SK-N-SH (cell line): ENCODE data around the gene GJC3. TPM values are rescaled to one million over a fixed set of nuclear protein-coding genes. Genes with fewer than 3 reads are reported as not detected.

Experiments
- CTCF ChIA-PET: fragments of 300-600, 350-600 bp; formaldehyde crosslinking; extraction: SDS; loops from one replicate; lab custom pipeline; 2021; lab: Yijun Ruan, JAX
- POLR2A ChIA-PET: fragments of 350-600 bp; sonication (Branson Sonifier 250); formaldehyde crosslinking; extraction: SDS; loops from one replicate; lab custom pipeline; 2020; ENCODE audit warnings: antibody characterized with exemption, inconsistent platforms; lab: Yijun Ruan, JAX
- DNase-seq: peaks from one replicate; pipeline ENCODE4 v3.0.0; 2012
- H2AFZ ChIP-seq: fragments of 200-600 bp; sonication (generic); 2 replicates; pipeline ENCODE4 v1.8.1; 2016; ENCODE audit warnings: antibody characterized with exemption, mild to moderate bottlenecking, low read depth
- H3F3A ChIP-seq: fragments of 200-600 bp; sonication (generic); replicated peaks from 2 replicates; pipeline ENCODE3; 2016; ENCODE audit warnings: antibody characterized with exemption, mild to moderate bottlenecking; ENCODE audit not compliant: insufficient read depth
- H3K27ac ChIP-seq, 2 experiments: fragments of 200-500 bp in 1 of 2; fragments of 200-600 bp in 1 of 2; sonication (Bioruptor generic) in 1 of 2; sonication (generic), shearing (Covaris generic) in 1 of 2; 2 replicates each; pipeline versions ENCODE4 v1.5.1 to v1.6.1; 2014 to 2016; ENCODE audit warnings: low read depth in 2 of 2, inconsistent platforms in 1 of 2, low read length in 1 of 2, mild to moderate bottlenecking in 1 of 2, mixed read lengths in 1 of 2
- H3K27me3 ChIP-seq: fragments of 200-600 bp; sonication (generic), shearing (Covaris generic); 2 replicates; pipeline ENCODE4 v1.6.1; 2016; ENCODE audit warnings: mixed run types; ENCODE audit not compliant: insufficient read depth
- H3K36me3 ChIP-seq, 2 experiments: fragments of 200-500 bp in 1 of 2; fragments of 200-600 bp in 1 of 2; sonication (Bioruptor generic) in 1 of 2; sonication (generic) in 1 of 2; replicated peaks in 1 of 2; 2 replicates each; pipeline versions ENCODE3 to v1.5.1; 2014 to 2016; ENCODE audit warnings: low read length in 1 of 2, mild to moderate bottlenecking in 1 of 2; ENCODE audit not compliant: insufficient read depth in 2 of 2, control insufficient read depth in 1 of 2
- H3K4me1 ChIP-seq, 2 experiments: fragments of 200-500 bp in 1 of 2; fragments of 200-600 bp in 1 of 2; sonication (Bioruptor generic) in 1 of 2; sonication (generic), shearing (Covaris generic) in 1 of 2; 2 replicates each; pipeline versions ENCODE4 v1.5.1 to v1.6.1; 2014 to 2016; ENCODE audit warnings: low read depth in 1 of 2, low read length in 1 of 2, mixed run types in 1 of 2; ENCODE audit not compliant: insufficient read depth in 2 of 2, control insufficient read depth in 1 of 2
- H3K4me2 ChIP-seq: fragments of 200-600 bp; sonication (generic), shearing (Covaris generic); 2 replicates; pipeline ENCODE4 v1.6.1; 2017; ENCODE audit warnings: mixed run types
- H3K4me3 ChIP-seq, 2 experiments: fragments of 200-500 bp in 1 of 2; fragments of 200-600 bp in 1 of 2; sonication (Bioruptor generic) in 1 of 2; sonication (generic), shearing (Covaris generic) in 1 of 2; 2 replicates each; pipeline versions ENCODE4 v1.5.1 to v1.8.1; 2014 to 2016; ENCODE audit warnings: low read depth in 2 of 2, inconsistent platforms in 1 of 2, low read length in 1 of 2, mild to moderate bottlenecking in 1 of 2, mixed read lengths in 1 of 2, moderate library complexity in 1 of 2
- H3K79me2 ChIP-seq: fragments of 200-600 bp; sonication (generic); 2 replicates; pipeline ENCODE4 v1.8.1; 2017; ENCODE audit warnings: mild to moderate bottlenecking; ENCODE audit not compliant: insufficient read depth
- H3K9ac ChIP-seq: fragments of 200-600 bp; sonication (generic); 2 replicates; pipeline ENCODE4 v1.6.1; 2017; ENCODE audit warnings: mixed run types
- H3K9me2 ChIP-seq: fragments of 200-600 bp; sonication (generic); 2 replicates; pipeline ENCODE4 v1.6.1; 2017; ENCODE audit warnings: mixed run types
- H3K9me3 ChIP-seq: fragments of 200-600 bp; sonication (generic); 2 replicates; pipeline ENCODE4 v1.6.1; 2017; ENCODE audit warnings: mixed run types, mild to moderate bottlenecking, moderate library complexity
- H4K20me1 ChIP-seq: fragments of 200-600 bp; sonication (generic); 2 replicates; pipeline ENCODE4 v1.6.1; 2017; ENCODE audit warnings: mild to moderate bottlenecking, mixed run types; ENCODE audit not compliant: insufficient read depth
- CHD2 ChIP-seq: fragments of 150-350 bp; IDR thresholded peaks from 2 replicates; pipeline ENCODE4 v1.6.1; 2018; ENCODE audit warnings: low read length; ENCODE audit not compliant: partially characterized antibody
- ELF1 ChIP-seq: IDR thresholded peaks from 2 replicates; pipeline ENCODE4 v1.4.0; 2012
- EP300 ChIP-seq, 2 experiments: IDR thresholded peaks; 2 replicates each; pipeline versions ENCODE4 v1.4.0 to v1.6.1; 2012; ENCODE audit warnings: borderline replicate concordance in 1 of 2, low read depth in 1 of 2, low read length in 1 of 2
- EZH2phosphoT487 ChIP-seq: fragments of 200-600 bp; sonication (generic); IDR thresholded peaks from 2 replicates; pipeline ENCODE4 v1.6.1; 2017; ENCODE audit warnings: low read depth, mixed run types, mild to moderate bottlenecking, antibody characterized with exemption, moderate library complexity, borderline replicate concordance
- FOXJ3 ChIP-seq: sonication (generic); formaldehyde crosslinking; IDR thresholded peaks from 2 replicates; pipeline ENCODE4 v1.5.1; 2020; ENCODE audit warnings: mild to moderate bottlenecking, missing genetic modification reagents
- GABPA ChIP-seq: IDR thresholded peaks from 2 replicates; pipeline ENCODE4 v1.4.0; 2012; ENCODE audit warnings: low read depth, mild to moderate bottlenecking
- JUND ChIP-seq: IDR thresholded peaks from 2 replicates; pipeline ENCODE4 v1.4.0; 2012
- MXI1 ChIP-seq: IDR thresholded peaks from 2 replicates; pipeline ENCODE4 v1.6.1; 2012; ENCODE audit warnings: mild to moderate bottlenecking, low read depth, low read length, improper control_type of control experiment
- NFIC ChIP-seq: IDR thresholded peaks from 2 replicates; pipeline ENCODE4 v1.4.0; 2012; ENCODE audit warnings: borderline replicate concordance
- POLR2AphosphoS5 ChIP-seq: IDR thresholded peaks from 2 replicates; pipeline ENCODE4 v1.6.1; 2012; ENCODE audit warnings: low read depth, low read length
- RCOR1 ChIP-seq: fragments of 150-350 bp; IDR thresholded peaks from 2 replicates; pipeline ENCODE4 v1.6.1; 2017; ENCODE audit warnings: antibody characterized with exemption, low read length
- RFX5 ChIP-seq: IDR thresholded peaks from 2 replicates; pipeline ENCODE4 v1.6.1; 2012; ENCODE audit warnings: mild to moderate bottlenecking, improper control_type of control experiment, low read length
- RXRA ChIP-seq: IDR thresholded peaks from 2 replicates; pipeline ENCODE4 v1.4.0; 2012; ENCODE audit warnings: low read depth, mild to moderate bottlenecking, borderline replicate concordance
- SIN3A ChIP-seq: IDR thresholded peaks from 2 replicates; pipeline ENCODE4 v1.6.1; 2012; ENCODE audit warnings: low read depth, mild to moderate bottlenecking, low read length, moderate library complexity, borderline replicate concordance
- TAF1 ChIP-seq: IDR thresholded peaks from 2 replicates; pipeline ENCODE4 v1.6.1; 2012; ENCODE audit warnings: low read depth, mild to moderate bottlenecking, low read length, moderate library complexity, borderline replicate concordance
- USF1 ChIP-seq: IDR thresholded peaks from 2 replicates; pipeline ENCODE4 v1.4.0; 2012; ENCODE audit warnings: low read depth, borderline replicate concordance
- ZBTB33 ChIP-seq: IDR thresholded peaks from 2 replicates; pipeline ENCODE4 v1.4.0; 2012; ENCODE audit warnings: low read depth, borderline replicate concordance
- WGBS: methylation state at CpG from one replicate; pipeline ENCODE4 v1.1.6; 2017; ENCODE audit warnings: low lambda C conversion rate; 5-methylcytosine and 5-hydroxymethylcytosine counted together
- polyA plus RNA-seq, 3 experiments: library from polyadenylated mRNA; depleted of rRNA; stranded (reverse); fragments of >200 nt; gene quantifications; 2 replicates each; pipeline ENCODE4 v1.2.3, GENCODE V29; 2012

GJC3 gene
- polyA plus RNA-seq, 1 of the 3 experiments (the other 2 are of a cell fraction): not detected

DNA sequence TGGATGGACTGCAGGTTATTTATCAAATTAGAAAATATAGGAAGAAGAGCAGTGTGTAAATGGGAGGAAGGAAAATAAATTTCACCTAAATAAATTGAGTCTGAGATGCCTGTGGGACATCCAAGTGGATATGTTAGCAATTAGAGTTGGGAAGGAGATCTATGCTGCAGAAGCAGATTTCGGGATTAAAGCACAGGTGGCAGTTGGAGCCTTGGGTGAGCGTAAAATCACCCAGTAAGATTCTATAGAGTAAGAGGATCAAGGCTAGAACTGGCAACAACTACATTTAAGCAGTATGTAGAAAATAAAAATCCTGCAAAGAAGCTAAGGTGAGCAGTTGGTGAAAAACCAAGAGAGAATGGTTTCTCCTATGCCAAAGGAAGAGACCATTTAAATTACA lies 18.4 kb downstream of the GJC3 start:
- Histone ChIP-seq H3K4me1 (no peaks in the 10 kb centered on the region), H3K9ac (no peak overlapping the region), H3K27me3 (peaks cover 18% of the 10 kb centered on the region; the same call in 1 of the 2 replicates), H4K20me1 (no peaks in the 10 kb centered on the region), H3F3A (no peaks in the 10 kb centered on the region), H2AFZ (no peak overlapping the region), H3K9me2 (no peaks in the 10 kb centered on the region), H3K27ac (no peak overlapping the region), H3K9me3 (0 out of 2 replicates have a peak, but pooled peaks cover 4% of the 10 kb centered on the region), H3K4me3 (no peak overlapping the region), H3K4me2 (no peak overlapping the region), H3K36me3 (peaks cover 3 to 5% of the 10 kb centered on the region in 2 experiments), H3K79me2 (peaks cover 14% of the 10 kb centered on the region)
- WGBS: 29% methylated on average over 2 of the region's 2 CpGs
- ChIA-PET POLR2A (no interaction called here), CTCF (interaction anchor here (6.9 kb wide), 1 partner anchor 78 kb away, joined by 85 read pairs; no protein-coding TSS in a partner anchor)
- no peak for DNase-seq
- no peak for TF ChIP-seq RFX5
- TF ChIP-seq NFIC: no peak

DNA sequence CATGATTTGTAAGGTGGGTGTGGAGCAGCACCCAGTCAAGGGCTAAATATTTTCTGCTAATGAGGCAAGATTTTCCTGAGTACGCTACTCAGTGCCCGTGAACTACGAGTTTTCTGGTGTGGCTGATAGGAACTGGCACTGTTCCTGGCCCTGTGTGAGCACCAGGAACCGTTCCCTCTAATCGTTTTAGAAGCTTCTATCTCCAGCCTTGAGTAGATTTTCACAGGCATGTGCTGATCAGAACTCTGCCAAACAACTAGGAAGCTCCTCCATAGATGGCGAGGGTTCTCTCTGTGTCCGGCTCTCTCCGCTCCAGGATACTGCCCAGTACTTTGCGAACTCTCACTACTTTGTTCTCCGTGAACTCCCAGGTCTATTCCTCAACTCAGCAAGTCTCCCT lies 27.8 kb downstream of the GJC3 start:
- Histone ChIP-seq H3K9me2 (no peaks in the 10 kb centered on the region), H3K36me3 (peaks cover 15 to 28% of the 10 kb centered on the region in 2 experiments), H3K4me2 (no peak overlapping the region), H3K27me3 (peaks cover 5% of the 10 kb centered on the region; the same call in 1 of the 2 replicates), H3K9ac (no peak overlapping the region), H3K27ac (no peak overlapping the region), H4K20me1 (no peaks in the 10 kb centered on the region), H2AFZ (no peak overlapping the region), H3K4me1 (peaks cover 0 to 13% of the 10 kb centered on the region in 2 experiments; a peak in 2 of 4 replicates), H3K79me2 (no peaks in the 10 kb centered on the region; the same call in 1 of the 2 replicates), H3K4me3 (no peak overlapping the region), H3K9me3 (no peaks in the 10 kb centered on the region), H3F3A (no peaks in the 10 kb centered on the region)
- DNase-seq: no peak
- ChIA-PET CTCF (no interaction called here), POLR2A (no interaction called here)
- 51% methylated on average over 10 of the region's 10 CpGs for WGBS
- TF ChIP-seq RCOR1: no peak
- TF ChIP-seq EP300 (IDR thresholded peaks at IDR 0.05; ENCODE audit: borderline replicate concordance in 1 of 2, low read depth in 1 of 2, low read length in 1 of 2): no peak
- TF ChIP-seq EZH2phosphoT487: no peak
- TF ChIP-seq RFX5: no peak
- no peak for TF ChIP-seq ZBTB33
- TF ChIP-seq CHD2: no peak
- no peak for TF ChIP-seq USF1
- no peak for TF ChIP-seq POLR2AphosphoS5
- TF ChIP-seq GABPA: no peak
- TF ChIP-seq TAF1: no peak
- no peak for TF ChIP-seq SIN3A
- no peak for TF ChIP-seq ELF1
- TF ChIP-seq FOXJ3: no peak
- no peak for TF ChIP-seq MXI1
- no peak for TF ChIP-seq RXRA
- TF ChIP-seq JUND: no peak
